GM12878 (cell line): Measurements from ENCODE around the gene MTA3. TPM values are rescaled to one million over a fixed set of nuclear protein-coding genes. Genes with fewer than 3 reads are reported as not detected.

ENCODE experiments used
- ATAC-seq: fragments of 200-7000 bp; cut with Tn5 transposase; 3 replicates; pipeline ENCODE4 v1.9.1; 2020; ENCODE audit warnings: mild to moderate bottlenecking, moderate library complexity
- BruUV-seq: library from RNA; stranded (reverse); fragments of 400-500 nt; replicated peaks from 2 replicates; lab custom pipeline; 2021; lab: Mats Ljungman, UMichigan
- CTCF ChIA-PET: fragments of 300-600 bp; sonication (Branson Sonifier 250); formaldehyde crosslinking; extraction: SDS; loops from one replicate; lab custom pipeline; 2021; ENCODE audit warnings: inconsistent platforms; lab: Yijun Ruan, JAX
- POLR2A ChIA-PET: fragments of 350-600 bp; formaldehyde crosslinking; extraction: SDS; loops from one replicate; lab custom pipeline; 2021; ENCODE audit warnings: inconsistent platforms; lab: Charles Lee
- RAD21 ChIA-PET: fragments of 300-600 bp; sonication (Branson Sonifier 250); formaldehyde crosslinking; loops from one replicate; lab custom pipeline; 2023; ENCODE audit warnings: antibody characterized with exemption; ENCODE audit not compliant: unreplicated experiment; lab: Charles Lee
- SMC1A ChIA-PET: fragments of 300-600 bp; sonication (Branson Sonifier 250); formaldehyde crosslinking; loops from one replicate; lab custom pipeline; 2023; ENCODE audit not compliant: unreplicated experiment, uncharacterized antibody; lab: Charles Lee
- DNase-seq: peaks from one replicate; pipeline ENCODE4 v3.0.0-alpha.2; 2011; ENCODE audit warnings: low read depth, low spot score
- FAIRE-seq: peaks from 3 replicates; lab custom pipeline; 2011; peaks lifted over from hg19 to GRCh38; lab: Jason Lieb, UNC
- H2AFZ ChIP-seq: 2 replicates; pipeline ENCODE4 v1.6.0; 2011; ENCODE audit warnings: low read depth, low read length, control low read depth; ENCODE audit not compliant: control insufficient read depth
- H3K27ac ChIP-seq: 2 replicates; pipeline ENCODE4 v1.5.1; 2011; ENCODE audit warnings: control low read depth; ENCODE audit not compliant: control insufficient read depth, insufficient read depth
- H3K27me3 ChIP-seq, 2 experiments: replicated peaks in 1 of 2; 2 replicates each; pipeline versions ENCODE4 v1.6.0 to v1.6.1; 2011; ENCODE audit warnings: low read length in 1 of 2; ENCODE audit not compliant: control insufficient read depth in 2 of 2, insufficient read depth in 2 of 2
- H3K36me3 ChIP-seq, 2 experiments: 2 replicates each; pipeline ENCODE4 v1.5.1; 2011; ENCODE audit warnings: low read length in 1 of 2; ENCODE audit not compliant: control insufficient read depth in 2 of 2, insufficient read depth in 2 of 2
- H3K4me1 ChIP-seq: 2 replicates; pipeline ENCODE4 v1.6.1; 2011; ENCODE audit warnings: mild to moderate bottlenecking, low read length, moderate library complexity, mixed read lengths; ENCODE audit not compliant: control insufficient read depth, insufficient read depth
- H3K4me2 ChIP-seq: 2 replicates; pipeline ENCODE4 v1.6.0; 2011; ENCODE audit warnings: control low read depth; ENCODE audit not compliant: control insufficient read depth, insufficient read depth
- H3K4me3 ChIP-seq: fragments of 200-600 bp; sonication (generic); 2 replicates; pipeline ENCODE4 v1.5.1; 2016
- H3K79me2 ChIP-seq: 2 replicates; pipeline ENCODE4 v1.6.0; 2011; ENCODE audit warnings: low read length; ENCODE audit not compliant: control insufficient read depth, insufficient read depth
- H3K9ac ChIP-seq: 2 replicates; pipeline ENCODE4 v1.8.0; 2011; ENCODE audit warnings: low read length, control low read depth, mixed read lengths; ENCODE audit not compliant: control insufficient read depth, insufficient read depth
- H3K9me3 ChIP-seq: replicated peaks from 3 replicates; pipeline ENCODE4 v1.5.1; 2011; ENCODE audit warnings: mild to moderate bottlenecking, low read length; ENCODE audit not compliant: control insufficient read depth, insufficient read depth
- H4K20me1 ChIP-seq: 2 replicates; pipeline ENCODE4 v1.6.0; 2011; ENCODE audit not compliant: control insufficient read depth, insufficient read depth
- ETV6 ChIP-seq, 2 experiments: fragments of 450-650 bp in 1 of 2; IDR thresholded peaks in 1 of 2; conservative IDR thresholded peaks in 1 of 2; 2 replicates each; pipeline ENCODE4 v1.6.1; 2014; ENCODE audit warnings: antibody characterized with exemption in 1 of 2, borderline replicate concordance in 1 of 2, low read depth in 1 of 2, mild to moderate bottlenecking in 1 of 2, moderate library complexity in 1 of 2
- GABPA ChIP-seq: IDR thresholded peaks from 2 replicates; pipeline ENCODE4 v1.6.1; 2014; ENCODE audit warnings: antibody characterized with exemption, low read depth, mild to moderate bottlenecking, inconsistent platforms
- LARP7 ChIP-seq: fragments of 450-650 bp; IDR thresholded peaks from 2 replicates; pipeline ENCODE4 v1.6.1; 2017; ENCODE audit warnings: mild to moderate bottlenecking
- MYB ChIP-seq: fragments of 150-350 bp; IDR thresholded peaks from 2 replicates; pipeline ENCODE4 v1.6.1; 2014; ENCODE audit warnings: mild to moderate bottlenecking, low read depth, low read length, borderline replicate concordance
- PAX8 ChIP-seq: fragments of 450-650 bp; IDR thresholded peaks from 2 replicates; pipeline ENCODE4 v1.6.1; 2017; ENCODE audit warnings: mild to moderate bottlenecking, moderate library complexity
- RUNX3 ChIP-seq: IDR thresholded peaks from 2 replicates; pipeline ENCODE4 v1.6.1; 2012; ENCODE audit warnings: low read length, inconsistent platforms
- SMAD1 ChIP-seq: fragments of 450-650 bp; IDR thresholded peaks from 2 replicates; pipeline ENCODE4 v1.6.1; 2018; ENCODE audit warnings: mild to moderate bottlenecking, low read depth; ENCODE audit not compliant: partially characterized antibody
- SMC3 ChIP-seq: IDR thresholded peaks from 2 replicates; pipeline ENCODE4 v1.6.1; 2011; ENCODE audit warnings: low read length, improper control_type of control experiment, borderline replicate concordance
- SP1 ChIP-seq: IDR thresholded peaks from one replicate; pipeline ENCODE4 v1.6.1; 2011; ENCODE audit warnings: low read depth, low read length
- SREBF1 ChIP-seq: IDR thresholded peaks from 2 replicates; pipeline ENCODE4 v1.6.1; 2012; ENCODE audit warnings: mild to moderate bottlenecking, low read length
- SUZ12 ChIP-seq: fragments of 200-600 bp; sonication (generic); IDR thresholded peaks from one replicate; pipeline ENCODE4 v1.6.1; 2018; ENCODE audit warnings: antibody characterized with exemption, mild to moderate bottlenecking; ENCODE audit not compliant: unreplicated experiment
- TAF1 ChIP-seq: IDR thresholded peaks from 2 replicates; pipeline ENCODE4 v1.6.1; 2011; ENCODE audit warnings: mild to moderate bottlenecking, low read depth, low read length, borderline replicate concordance
- YBX1 ChIP-seq: fragments of 450-650 bp; IDR thresholded peaks from 2 replicates; pipeline ENCODE4 v1.6.1; 2016; ENCODE audit warnings: antibody characterized with exemption
- ZNF217 ChIP-seq: fragments of 450-650 bp; IDR thresholded peaks from 2 replicates; pipeline ENCODE4 v1.6.1; 2017; ENCODE audit warnings: antibody characterized with exemption, mild to moderate bottlenecking
- ZZZ3 ChIP-seq: IDR thresholded peaks from 2 replicates; pipeline ENCODE4 v1.6.1; 2011; ENCODE audit warnings: low read depth; ENCODE audit not compliant: control insufficient read depth, insufficient read length
- WGBS: methylation state at CpG from one replicate; pipeline ENCODE4 v1.1.6; 2016; ENCODE audit warnings: low lambda C conversion rate; ENCODE audit not compliant: insufficient replicate concordance, insufficient coverage; ENCODE audit errors: missing lambda C conversion rate; 5-methylcytosine and 5-hydroxymethylcytosine counted together
- in situ Hi-C: fragments of 300-500 bp; cut with MboI; formaldehyde crosslinking; loops from 9 replicates; pipeline ENCODE4 v1.14.3; 2018; ENCODE audit warnings: mixed read lengths
- intact Hi-C: fragments of 100-400 bp; cut with micrococcal nuclease; formaldehyde crosslinking; loops from one replicate; pipeline ENCODE4 v1.14.2; 2022; ENCODE audit not compliant: unreplicated experiment
- polyA plus RNA-seq, 11 experiments: library from polyadenylated mRNA; depleted of rRNA in 4 of 11; unstranded in 6 of 11; stranded (reverse) in 5 of 11; fragments of >200 nt; fragmentation: Nextera tagmentation in 4 of 11; fragmentation: Illumina TruSeq in 1 of 11; extraction: Ambion mirVana in 4 of 11; extraction: Trizol in 1 of 11; gene quantifications; 1 replicate in 1 of 11; 2 replicates in 10 of 11; pipeline versions ENCODE4 v1.2.1 to v1.2.3, GENCODE V29; 2011 to 2016; ENCODE audit warnings: inconsistent platforms in 2 of 11, missing spikeins in 2 of 11, low read depth in 1 of 11
- total RNA-seq, 4 experiments: library from RNA; depleted of rRNA in 3 of 4; stranded (reverse); fragments of >200 nt in 3 of 4; fragmentation: Illumina TruSeq in 1 of 4; extraction: Trizol in 1 of 4; gene quantifications; 2 replicates each; pipeline versions ENCODE4 v1.2.1 to v1.2.3, GENCODE V29; 2013 to 2021
- TF ChIP-seq, protein P1 (sequence below): IDR thresholded peaks from 2 replicates; pipeline ENCODE4 v1.6.1; 2012; ENCODE audit warnings: improper control_type of control experiment, low read depth, low read length; ENCODE audit not compliant: insufficient replicate concordance
- TF ChIP-seq, protein P2 (sequence below): fragments of 450-650 bp; conservative IDR thresholded peaks from 2 replicates; pipeline ENCODE4 v1.6.1; 2017; ENCODE audit warnings: mild to moderate bottlenecking, moderate library complexity
- TF ChIP-seq, protein P3 (sequence below): IDR thresholded peaks from 2 replicates; pipeline ENCODE4 v1.6.1; 2012; ENCODE audit warnings: low read depth, low read length, improper control_type of control experiment

The MTA3 gene
- total and polyA plus RNA-seq, 10 of the 15 experiments (the other 5 are each of a cell fraction or from before 2014, with no cell fraction given) = 17.6 to 45.5 (median 26.5) TPM

DNA sequence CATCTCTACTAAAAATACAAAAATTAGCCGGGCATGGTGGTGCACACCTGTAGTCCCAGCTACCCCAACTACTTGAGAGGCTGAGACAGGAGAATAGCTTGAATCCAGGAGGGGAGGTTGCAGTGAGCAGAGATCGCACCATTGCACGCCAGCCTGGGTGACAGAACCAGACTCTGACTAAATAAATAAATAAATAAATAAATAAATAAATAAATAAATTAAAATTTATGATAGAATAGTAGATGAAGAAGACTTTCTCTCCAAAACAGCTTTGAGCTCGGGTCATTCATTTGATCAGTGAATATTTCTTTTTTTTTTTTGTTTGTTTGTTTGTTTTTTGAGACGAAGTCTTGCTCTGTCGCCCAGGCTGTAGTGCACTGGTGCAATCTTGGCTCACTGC, 17.6 kb upstream of the MTA3 start:
- SMC1A ChIA-PET = no interaction called here
- H3K79me2 ChIP-seq = no peaks in the 10 kb centered on the region
- H3K4me3 ChIP-seq = no peak overlapping the region
- FAIRE-seq (no peak), DNase-seq (no peak), ATAC-seq (no peak)
- no peaks in the 10 kb centered on the region; the same call in 2 of the 3 replicates for H3K9me3 ChIP-seq
- H3K4me1 ChIP-seq = peaks cover 5% of the 10 kb centered on the region; the same call in 1 of the 2 replicates
- H4K20me1 ChIP-seq = no peaks in the 10 kb centered on the region
- in situ Hi-C loops = no loop called here
- intact Hi-C loops = no loop called here
- no peak overlapping the region for H3K9ac ChIP-seq
- H3K27me3 ChIP-seq = no peaks in the 10 kb centered on the region
- H3K36me3 ChIP-seq = no peaks in the 10 kb centered on the region
- H2AFZ ChIP-seq = no peak overlapping the region
- BruUV-seq = no TSS peak
- RAD21 ChIA-PET = interaction anchor here (1.6 kb wide), 1 partner anchor 88 kb away, joined by 3 read pairs; no protein-coding TSS in a partner anchor
- CTCF ChIA-PET = interaction anchor here (1.1 kb wide), 1 partner anchor 15 kb away, joined by 3 read pairs; no protein-coding TSS in a partner anchor
- POLR2A ChIA-PET = no interaction called here
- H3K27ac ChIP-seq = no peak overlapping the region
- no peak overlapping the region for H3K4me2 ChIP-seq
- 86% methylated on average over 6 of the region's 6 CpGs for WGBS
- TF ChIP-seq ZZZ3 (no peak), SMAD1 (no peak), SREBF1 (no peak), SUZ12 (no peak), GABPA (no peak), PAX8 (no peak), MYB (no peak), RUNX3 (no peak), ETV6 (conservative IDR thresholded peaks at IDR 0.05 in 1 of 2, IDR thresholded peaks at IDR 0.05 in 1 of 2; ENCODE audit: borderline replicate concordance in 1 of 2, low read depth in 1 of 2) (no peak), ZNF217 (no peak), TAF1 (no peak), SMC3 (no peak), LARP7 (no peak), SP1 (no peak), YBX1 (no peak)
- TF ChIP-seq, protein P1, sequence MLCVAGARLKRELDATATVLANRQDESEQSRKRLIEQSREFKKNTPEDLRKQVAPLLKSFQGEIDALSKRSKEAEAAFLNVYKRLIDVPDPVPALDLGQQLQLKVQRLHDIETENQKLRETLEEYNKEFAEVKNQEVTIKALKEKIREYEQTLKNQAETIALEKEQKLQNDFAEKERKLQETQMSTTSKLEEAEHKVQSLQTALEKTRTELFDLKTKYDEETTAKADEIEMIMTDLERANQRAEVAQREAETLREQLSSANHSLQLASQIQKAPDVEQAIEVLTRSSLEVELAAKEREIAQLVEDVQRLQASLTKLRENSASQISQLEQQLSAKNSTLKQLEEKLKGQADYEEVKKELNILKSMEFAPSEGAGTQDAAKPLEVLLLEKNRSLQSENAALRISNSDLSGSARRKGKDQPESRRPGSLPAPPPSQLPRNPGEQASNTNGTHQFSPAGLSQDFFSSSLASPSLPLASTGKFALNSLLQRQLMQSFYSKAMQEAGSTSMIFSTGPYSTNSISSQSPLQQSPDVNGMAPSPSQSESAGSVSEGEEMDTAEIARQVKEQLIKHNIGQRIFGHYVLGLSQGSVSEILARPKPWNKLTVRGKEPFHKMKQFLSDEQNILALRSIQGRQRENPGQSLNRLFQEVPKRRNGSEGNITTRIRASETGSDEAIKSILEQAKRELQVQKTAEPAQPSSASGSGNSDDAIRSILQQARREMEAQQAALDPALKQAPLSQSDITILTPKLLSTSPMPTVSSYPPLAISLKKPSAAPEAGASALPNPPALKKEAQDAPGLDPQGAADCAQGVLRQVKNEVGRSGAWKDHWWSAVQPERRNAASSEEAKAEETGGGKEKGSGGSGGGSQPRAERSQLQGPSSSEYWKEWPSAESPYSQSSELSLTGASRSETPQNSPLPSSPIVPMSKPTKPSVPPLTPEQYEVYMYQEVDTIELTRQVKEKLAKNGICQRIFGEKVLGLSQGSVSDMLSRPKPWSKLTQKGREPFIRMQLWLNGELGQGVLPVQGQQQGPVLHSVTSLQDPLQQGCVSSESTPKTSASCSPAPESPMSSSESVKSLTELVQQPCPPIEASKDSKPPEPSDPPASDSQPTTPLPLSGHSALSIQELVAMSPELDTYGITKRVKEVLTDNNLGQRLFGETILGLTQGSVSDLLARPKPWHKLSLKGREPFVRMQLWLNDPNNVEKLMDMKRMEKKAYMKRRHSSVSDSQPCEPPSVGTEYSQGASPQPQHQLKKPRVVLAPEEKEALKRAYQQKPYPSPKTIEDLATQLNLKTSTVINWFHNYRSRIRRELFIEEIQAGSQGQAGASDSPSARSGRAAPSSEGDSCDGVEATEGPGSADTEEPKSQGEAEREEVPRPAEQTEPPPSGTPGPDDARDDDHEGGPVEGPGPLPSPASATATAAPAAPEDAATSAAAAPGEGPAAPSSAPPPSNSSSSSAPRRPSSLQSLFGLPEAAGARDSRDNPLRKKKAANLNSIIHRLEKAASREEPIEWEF = no peak
- TF ChIP-seq, protein P2, sequence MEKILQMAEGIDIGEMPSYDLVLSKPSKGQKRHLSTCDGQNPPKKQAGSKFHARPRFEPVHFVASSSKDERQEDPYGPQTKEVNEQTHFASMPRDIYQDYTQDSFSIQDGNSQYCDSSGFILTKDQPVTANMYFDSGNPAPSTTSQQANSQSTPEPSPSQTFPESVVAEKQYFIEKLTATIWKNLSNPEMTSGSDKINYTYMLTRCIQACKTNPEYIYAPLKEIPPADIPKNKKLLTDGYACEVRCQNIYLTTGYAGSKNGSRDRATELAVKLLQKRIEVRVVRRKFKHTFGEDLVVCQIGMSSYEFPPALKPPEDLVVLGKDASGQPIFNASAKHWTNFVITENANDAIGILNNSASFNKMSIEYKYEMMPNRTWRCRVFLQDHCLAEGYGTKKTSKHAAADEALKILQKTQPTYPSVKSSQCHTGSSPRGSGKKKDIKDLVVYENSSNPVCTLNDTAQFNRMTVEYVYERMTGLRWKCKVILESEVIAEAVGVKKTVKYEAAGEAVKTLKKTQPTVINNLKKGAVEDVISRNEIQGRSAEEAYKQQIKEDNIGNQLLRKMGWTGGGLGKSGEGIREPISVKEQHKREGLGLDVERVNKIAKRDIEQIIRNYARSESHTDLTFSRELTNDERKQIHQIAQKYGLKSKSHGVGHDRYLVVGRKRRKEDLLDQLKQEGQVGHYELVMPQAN = no peak
- TF ChIP-seq, protein P3, sequence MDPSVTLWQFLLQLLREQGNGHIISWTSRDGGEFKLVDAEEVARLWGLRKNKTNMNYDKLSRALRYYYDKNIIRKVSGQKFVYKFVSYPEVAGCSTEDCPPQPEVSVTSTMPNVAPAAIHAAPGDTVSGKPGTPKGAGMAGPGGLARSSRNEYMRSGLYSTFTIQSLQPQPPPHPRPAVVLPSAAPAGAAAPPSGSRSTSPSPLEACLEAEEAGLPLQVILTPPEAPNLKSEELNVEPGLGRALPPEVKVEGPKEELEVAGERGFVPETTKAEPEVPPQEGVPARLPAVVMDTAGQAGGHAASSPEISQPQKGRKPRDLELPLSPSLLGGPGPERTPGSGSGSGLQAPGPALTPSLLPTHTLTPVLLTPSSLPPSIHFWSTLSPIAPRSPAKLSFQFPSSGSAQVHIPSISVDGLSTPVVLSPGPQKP = no peak
